ENCODE measurements around the gene FOXP1. TPM values are rescaled to one million over a fixed set of nuclear protein-coding genes. Genes with fewer than 3 reads are reported as not detected.

FOXP1 gene
- polyA plus RNA-seq, 6 donors from 2014 or later: 441 to 620 (median 523) TPM

- Mint-ChIP-seq H3K36me3 (peaks cover 8 to 29% of the 10 kb centered on the region in 2 donors), H3K27ac (peak overlapping the region; percentile 71 to 95 (median 86)), H3K4me3 (peak overlapping the region in 7 of 8 donors; percentile 34 to 73 (median 50)), H3K4me1 (peaks cover 47 to 84% (median 74%) of the 10 kb centered on the region in 3 donors), H3K27me3 (no peaks in the 10 kb centered on the region), H3K9me3 (peaks cover 0 to 3% (median 0%) of the 10 kb centered on the region in 7 donors)
- peak; percentile 54 to 64 for ATAC-seq (ENCODE audit: low read depth in 2 of 2)
- DNase-seq: no peak
Measured at GRCh38 chr3:71465371-71466036, 118.0 kb downstream of the FOXP1 start.

- H3K36me3 Mint-ChIP-seq: peaks cover 8 to 29% of the 10 kb centered on the region in 2 donors
- H3K27me3 Mint-ChIP-seq: no peaks in the 10 kb centered on the region
- peaks cover 47 to 86% (median 77%) of the 10 kb centered on the region in 3 donors for H3K4me1 Mint-ChIP-seq
- no peak for DNase-seq
- peaks cover 0 to 3% (median 0%) of the 10 kb centered on the region in 7 donors for H3K9me3 Mint-ChIP-seq
- H3K27ac Mint-ChIP-seq: peak overlapping the region; percentile 57 to 95 (median 78)
- ATAC-seq (ENCODE audit: low read depth in 2 of 2): peak; percentile 64 to 68
- peak overlapping the region in 3 of 8 donors; percentile 34 to 41 (median 41) for H3K4me3 Mint-ChIP-seq
Measured at GRCh38 chr3:71464613-71465012, 118.9 kb downstream of the FOXP1 start.

GRCh38 chr3:71463617-71464016 lies 119.9 kb downstream of the FOXP1 start:
- peaks cover 0 to 2% (median 0%) of the 10 kb centered on the region in 7 donors for H3K9me3 Mint-ChIP-seq
- peak overlapping the region in 2 of 6 donors; percentile 44 to 81 for H3K27ac Mint-ChIP-seq
- peak overlapping the region in 1 of 8 donors; percentile 45 for H3K4me3 Mint-ChIP-seq
- H3K4me1 Mint-ChIP-seq: peaks cover 50 to 91% (median 73%) of the 10 kb centered on the region in 3 donors
- no peak for ATAC-seq (ENCODE audit: low read depth in 2 of 2)
- DNase-seq: no peak
- H3K36me3 Mint-ChIP-seq: peaks cover 4 to 28% of the 10 kb centered on the region in 2 donors
- no peaks in the 10 kb centered on the region for H3K27me3 Mint-ChIP-seq

GRCh38 chr3:71462586-71462985 lies 120.9 kb downstream of the FOXP1 start:
- Mint-ChIP-seq H3K27ac (peak overlapping the region; percentile 36 to 92 (median 78)), H3K36me3 (peaks cover 0 to 25% of the 10 kb centered on the region in 2 donors), H3K4me1 (peaks cover 57 to 95% (median 77%) of the 10 kb centered on the region in 3 donors), H3K27me3 (no peaks in the 10 kb centered on the region), H3K9me3 (peaks cover 0 to 2% (median 0%) of the 10 kb centered on the region in 7 donors), H3K4me3 (no peak overlapping the region)
- DNase-seq (no peak), ATAC-seq (ENCODE audit: low read depth in 2 of 2) (no peak)

- DNase-seq: no peak
- H3K9me3 Mint-ChIP-seq: peaks cover 0 to 2% (median 0%) of the 10 kb centered on the region in 7 donors
- peak overlapping the region; percentile 36 to 89 (median 62) for H3K27ac Mint-ChIP-seq
- ATAC-seq (ENCODE audit: low read depth in 2 of 2): no peak
- H3K4me1 Mint-ChIP-seq: peaks cover 60 to 95% (median 79%) of the 10 kb centered on the region in 3 donors
- H3K36me3 Mint-ChIP-seq: peaks cover 0 to 23% of the 10 kb centered on the region in 2 donors
- no peaks in the 10 kb centered on the region for H3K27me3 Mint-ChIP-seq
- H3K4me3 Mint-ChIP-seq: no peak overlapping the region
Measured at GRCh38 chr3:71461749-71462483, 121.6 kb downstream of the FOXP1 start.

GRCh38 chr3:71461114-71461513 lies 122.4 kb downstream of the FOXP1 start:
- no peak for DNase-seq
- Mint-ChIP-seq H3K4me3 (no peak overlapping the region), H3K36me3 (peaks cover 0 to 19% of the 10 kb centered on the region in 2 donors), H3K9me3 (peaks cover 0 to 2% (median 0%) of the 10 kb centered on the region in 7 donors), H3K4me1 (peaks cover 62 to 95% (median 79%) of the 10 kb centered on the region in 3 donors), H3K27me3 (no peaks in the 10 kb centered on the region), H3K27ac (peak overlapping the region in 5 of 6 donors; percentile 46 to 84 (median 63))
- no peak for ATAC-seq (ENCODE audit: low read depth in 2 of 2)

- DNase-seq (no peak), ATAC-seq (ENCODE audit: low read depth in 2 of 2) (no peak)
- Mint-ChIP-seq H3K9me3 (peaks cover 0 to 2% (median 0%) of the 10 kb centered on the region in 7 donors), H3K27ac (peak overlapping the region in 3 of 6 donors; percentile 5 to 90 (median 18)), H3K27me3 (no peaks in the 10 kb centered on the region), H3K4me3 (no peak overlapping the region), H3K4me1 (peaks cover 67 to 95% (median 79%) of the 10 kb centered on the region in 3 donors), H3K36me3 (peaks cover 0 to 19% of the 10 kb centered on the region in 2 donors)
Measured at GRCh38 chr3:71458895-71459294, 124.6 kb downstream of the FOXP1 start.

GRCh38 chr3:71456826-71457225 lies 126.7 kb downstream of the FOXP1 start:
- Mint-ChIP-seq H3K27me3 (no peaks in the 10 kb centered on the region), H3K36me3 (peaks cover 0 to 10% of the 10 kb centered on the region in 2 donors), H3K27ac (peak overlapping the region; percentile 90 to 98 (median 95)), H3K9me3 (no peaks in the 10 kb centered on the region), H3K4me1 (peaks cover 75 to 96% (median 89%) of the 10 kb centered on the region in 3 donors), H3K4me3 (peak overlapping the region; percentile 64 to 91 (median 84))
- ATAC-seq (ENCODE audit: low read depth in 2 of 2) (no peak), DNase-seq (no peak)

- peaks cover 75 to 96% (median 91%) of the 10 kb centered on the region in 3 donors for H3K4me1 Mint-ChIP-seq
- peak overlapping the region; percentile 90 to 98 (median 95) for H3K27ac Mint-ChIP-seq
- peaks cover 0 to 5% of the 10 kb centered on the region in 2 donors for H3K36me3 Mint-ChIP-seq
- no peaks in the 10 kb centered on the region for H3K9me3 Mint-ChIP-seq
- H3K27me3 Mint-ChIP-seq: no peaks in the 10 kb centered on the region
- ATAC-seq (ENCODE audit: low read depth in 2 of 2) (peak; percentile 29 to 52), DNase-seq (no peak)
- peak overlapping the region; percentile 64 to 91 (median 84) for H3K4me3 Mint-ChIP-seq
Measured at GRCh38 chr3:71456156-71456555, 127.4 kb downstream of the FOXP1 start.

- peak overlapping the region; percentile 64 to 91 (median 84) for H3K4me3 Mint-ChIP-seq
- H3K36me3 Mint-ChIP-seq: no peaks in the 10 kb centered on the region
- H3K4me1 Mint-ChIP-seq: peaks cover 84 to 98% (median 94%) of the 10 kb centered on the region in 3 donors
- no peaks in the 10 kb centered on the region for H3K9me3 Mint-ChIP-seq
- no peaks in the 10 kb centered on the region for H3K27me3 Mint-ChIP-seq
- ATAC-seq (ENCODE audit: low read depth in 2 of 2) (peak; percentile 43 to 45), DNase-seq (no peak)
- peak overlapping the region; percentile 90 to 99 (median 98) for H3K27ac Mint-ChIP-seq
Measured at GRCh38 chr3:71454512-71455403, 128.8 kb downstream of the FOXP1 start.

- Mint-ChIP-seq H3K27me3 (no peaks in the 10 kb centered on the region), H3K9me3 (no peaks in the 10 kb centered on the region), H3K4me3 (peak overlapping the region; percentile 57 to 91 (median 81)), H3K36me3 (no peaks in the 10 kb centered on the region), H3K4me1 (peaks cover 78 to 98% (median 95%) of the 10 kb centered on the region in 3 donors), H3K27ac (peak overlapping the region; percentile 90 to 99 (median 98))
- ATAC-seq (ENCODE audit: low read depth in 2 of 2) (peak; percentile 77 to 81), DNase-seq (no peak)
Measured at GRCh38 chr3:71453822-71454511, 129.6 kb downstream of the FOXP1 start.

- H3K36me3 Mint-ChIP-seq: no peaks in the 10 kb centered on the region
- ATAC-seq (ENCODE audit: low read depth in 2 of 2): no peak
- DNase-seq: no peak
- peak overlapping the region in 6 of 8 donors; percentile 26 to 88 (median 41) for H3K4me3 Mint-ChIP-seq
- peaks cover 73 to 98% (median 96%) of the 10 kb centered on the region in 3 donors for H3K4me1 Mint-ChIP-seq
- H3K27me3 Mint-ChIP-seq: no peaks in the 10 kb centered on the region
- no peaks in the 10 kb centered on the region for H3K9me3 Mint-ChIP-seq
- peak overlapping the region; percentile 90 to 99 (median 98) for H3K27ac Mint-ChIP-seq
Measured at GRCh38 chr3:71453319-71453718, 130.2 kb downstream of the FOXP1 start.

Data from naive B cell (primary cell).